Suprapubic skin (tissue), 4 donors: ENCODE results near the gene ADAM8. TPM values are rescaled to one million over a fixed set of nuclear protein-coding genes. Genes with fewer than 3 reads are reported as not detected.
A peak's percentile ranks its signal among the peaks of the same experiment; 100 is the strongest.

ENCODE experiments used
- DNase-seq, 2 donors: peaks; one replicate each; pipeline ENCODE4 v3.0.0-alpha.2; 2019; ENCODE audit warnings: low spot score in 2 of 2
- H3K27ac ChIP-seq: fragments of 200-600 bp; sonication (generic); one replicate; pipeline ENCODE4 v1.5.1; 2019
- H3K27me3 ChIP-seq: fragments of 200-600 bp; sonication (generic); one replicate; pipeline ENCODE4 v1.5.1; 2019
- H3K36me3 ChIP-seq: fragments of 200-600 bp; sonication (generic); one replicate; pipeline ENCODE4 v1.5.1; 2019
- H3K4me1 ChIP-seq: fragments of 200-600 bp; sonication (generic); one replicate; pipeline ENCODE4 v1.5.1; 2019
- H3K4me3 ChIP-seq: fragments of 200-600 bp; sonication (generic); one replicate; pipeline ENCODE4 v1.5.1; 2019; ENCODE audit warnings: mild to moderate bottlenecking
- H3K9me3 ChIP-seq: fragments of 200-600 bp; sonication (generic); one replicate; pipeline ENCODE4 v1.5.1; 2019
- EP300 ChIP-seq: sonication (generic); formaldehyde crosslinking; IDR thresholded peaks from one replicate; pipeline ENCODE4 v1.6.1; 2017; ENCODE audit warnings: antibody characterized with exemption
- POLR2A ChIP-seq, 2 donors: fragments of 450-650 bp; IDR thresholded peaks; one replicate each; pipeline ENCODE4 v1.6.1; 2017; ENCODE audit warnings: antibody characterized with exemption in 2 of 2, mild to moderate bottlenecking in 2 of 2, moderate library complexity in 2 of 2
- POLR2AphosphoS5 ChIP-seq, 3 donors: sonication (generic); formaldehyde crosslinking; IDR thresholded peaks; one replicate each; pipeline ENCODE4 v1.6.1; 2017; ENCODE audit warnings: antibody characterized with exemption in 3 of 3
- WGBS: methylation state at CpG from one replicate; pipeline ENCODE4 v1.1.5; 2018; 5-methylcytosine and 5-hydroxymethylcytosine counted together
- total RNA-seq, 4 donors: library from RNA; depleted of rRNA; stranded (reverse); fragments of >200 nt; gene quantifications; one replicate each; pipeline ENCODE4 v1.1.0, GENCODE V29; 2016
- TF ChIP-seq, protein P1 (sequence below), 2 donors: fragments of 200-600 bp in 1 of 2; fragments of 450-650 bp in 1 of 2; sonication (generic) in 1 of 2; IDR thresholded peaks; one replicate each; pipeline ENCODE4 v1.5.1; 2016 to 2019; ENCODE audit warnings: antibody characterized with exemption in 2 of 2, mild to moderate bottlenecking in 1 of 2, moderate library complexity in 1 of 2

Gene ADAM8
- total RNA-seq, 4 donors from 2014 or later = 3.0 to 18.4 (median 4.1) TPM

- DNase-seq = no peak
- H3K27ac ChIP-seq = no peak overlapping the region
- no peak overlapping the region for H3K4me3 ChIP-seq
- peaks cover 37% of the 10 kb centered on the region for H3K36me3 ChIP-seq
- H3K9me3 ChIP-seq = no peaks in the 10 kb centered on the region
- no peak for TF ChIP-seq POLR2A (IDR thresholded peaks at IDR 0.05)
- TF ChIP-seq, protein P1, sequence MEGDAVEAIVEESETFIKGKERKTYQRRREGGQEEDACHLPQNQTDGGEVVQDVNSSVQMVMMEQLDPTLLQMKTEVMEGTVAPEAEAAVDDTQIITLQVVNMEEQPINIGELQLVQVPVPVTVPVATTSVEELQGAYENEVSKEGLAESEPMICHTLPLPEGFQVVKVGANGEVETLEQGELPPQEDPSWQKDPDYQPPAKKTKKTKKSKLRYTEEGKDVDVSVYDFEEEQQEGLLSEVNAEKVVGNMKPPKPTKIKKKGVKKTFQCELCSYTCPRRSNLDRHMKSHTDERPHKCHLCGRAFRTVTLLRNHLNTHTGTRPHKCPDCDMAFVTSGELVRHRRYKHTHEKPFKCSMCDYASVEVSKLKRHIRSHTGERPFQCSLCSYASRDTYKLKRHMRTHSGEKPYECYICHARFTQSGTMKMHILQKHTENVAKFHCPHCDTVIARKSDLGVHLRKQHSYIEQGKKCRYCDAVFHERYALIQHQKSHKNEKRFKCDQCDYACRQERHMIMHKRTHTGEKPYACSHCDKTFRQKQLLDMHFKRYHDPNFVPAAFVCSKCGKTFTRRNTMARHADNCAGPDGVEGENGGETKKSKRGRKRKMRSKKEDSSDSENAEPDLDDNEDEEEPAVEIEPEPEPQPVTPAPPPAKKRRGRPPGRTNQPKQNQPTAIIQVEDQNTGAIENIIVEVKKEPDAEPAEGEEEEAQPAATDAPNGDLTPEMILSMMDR (IDR thresholded peaks at IDR 0.05) = no peak
- no peak for TF ChIP-seq EP300
- TF ChIP-seq POLR2AphosphoS5 (IDR thresholded peaks at IDR 0.05) = no peak
- no peaks in the 10 kb centered on the region for H3K27me3 ChIP-seq
- 100% methylated on average over 3 of the region's 16 CpGs for WGBS
- H3K4me1 ChIP-seq = peaks cover 33% of the 10 kb centered on the region
Observed at GRCh38 chr10:133310399-133310755, 33.7 kb upstream of the ADAM8 start.

- Histone ChIP-seq H3K9me3 (no peaks in the 10 kb centered on the region), H3K27ac (no peak overlapping the region), H3K4me3 (peak overlapping the region; percentile 100), H3K36me3 (peaks cover 37% of the 10 kb centered on the region), H3K27me3 (no peaks in the 10 kb centered on the region), H3K4me1 (peaks cover 35% of the 10 kb centered on the region)
- 86% methylated on average over 33 of the region's 33 CpGs for WGBS
- DNase-seq = no peak
- TF ChIP-seq, protein P1 (IDR thresholded peaks at IDR 0.05) = no peak
- TF ChIP-seq POLR2A (IDR thresholded peaks at IDR 0.05) = no peak
- TF ChIP-seq EP300 = no peak
- TF ChIP-seq POLR2AphosphoS5 (IDR thresholded peaks at IDR 0.05) = no peak
Observed at GRCh38 chr10:133309720-133310398, 33.2 kb upstream of the ADAM8 start.

GRCh38 chr10:133309100-133309719, 32.5 kb upstream of the ADAM8 start:
- peak; percentile 96 to 97 for DNase-seq

GRCh38 chr10:133308421-133309099, 31.9 kb upstream of the ADAM8 start, which contains the start of the genes TUBGCP2 and ZNF511:
Gene TUBGCP2 (minus strand): TSS chr10:133308872. CDS start chr10:133302941, 5,931 bp downstream.
Gene ZNF511 (plus strand): TSS chr10:133308914. CDS start chr10:133308944, 30 bp downstream.
- Histone ChIP-seq H3K4me3 (peak within 1 kb of the TSS; percentile 100), H3K36me3 (peaks cover 37% of the 10 kb centered on the region), H3K9me3 (no peaks in the 10 kb centered on the region), H3K4me1 (peaks cover 35% of the 10 kb centered on the region), H3K27me3 (no peaks in the 10 kb centered on the region), H3K27ac (peak within 1 kb of the TSS; percentile 100)
- under 1% methylated on average over 14 of the region's 89 CpGs for WGBS
- peak; percentile 93 to 94 for DNase-seq
- TF ChIP-seq, protein P1 (IDR thresholded peaks at IDR 0.05) = no peak
- TF ChIP-seq POLR2AphosphoS5 (IDR thresholded peaks at IDR 0.05) = peak in 1 of 3 donors; percentile 32
- peak in 1 of 2 donors; percentile 85 for TF ChIP-seq POLR2A (IDR thresholded peaks at IDR 0.05)

More at GRCh38 chr10:133309100-133309719, 32.5 kb upstream of the ADAM8 start:
- Histone ChIP-seq H3K4me3 (peak overlapping the region; percentile 100), H3K36me3 (peaks cover 37% of the 10 kb centered on the region), H3K27ac (peak overlapping the region; percentile 100), H3K27me3 (no peaks in the 10 kb centered on the region), H3K4me1 (peaks cover 35% of the 10 kb centered on the region), H3K9me3 (no peaks in the 10 kb centered on the region)
- TF ChIP-seq POLR2A (IDR thresholded peaks at IDR 0.05) (no peak), EP300 (no peak), POLR2AphosphoS5 (IDR thresholded peaks at IDR 0.05) (no peak)
- TF ChIP-seq, protein P1 (IDR thresholded peaks at IDR 0.05) = no peak
- 32% methylated on average over 35 of the region's 46 CpGs for WGBS
